H1 (cell line): ENCODE measurements around the gene UBC. TPM values are rescaled to one million over a fixed set of nuclear protein-coding genes. Genes with fewer than 3 reads are reported as not detected.
A peak's percentile ranks its signal among the peaks of the same experiment; 100 is the strongest.

Source experiments
- CTCF ChIA-PET: fragments of 300-600 bp; sonication (Branson Sonifier 250); formaldehyde crosslinking; loops from one replicate; lab custom pipeline; 2021; ENCODE audit not compliant: partially characterized antibody; lab: Charles Lee
- POLR2A ChIA-PET: fragments of 300-600 bp; sonication (Branson Sonifier 250); formaldehyde crosslinking; loops from one replicate; lab custom pipeline; 2021; ENCODE audit warnings: inconsistent platforms; ENCODE audit not compliant: partially characterized antibody; lab: Charles Lee
- DNase-seq, 2 experiments: peaks; one replicate each; pipeline versions ENCODE4 v3.0.0 to v3.0.0-alpha.2; 2010 to 2022; ENCODE audit warnings: low spot score in 2 of 2, low read depth in 1 of 2, mixed read lengths in 1 of 2
- FAIRE-seq: peaks from 2 replicates; lab custom pipeline; 2011; peaks lifted over from hg19 to GRCh38; lab: Jason Lieb, UNC
- H2AFZ ChIP-seq: 2 replicates; pipeline ENCODE4 v1.8.1; 2012; ENCODE audit warnings: low read length, inconsistent platforms
- H2AK5ac ChIP-seq: 2 replicates; pipeline ENCODE4 v1.6.1; 2013; ENCODE audit warnings: low read depth, low read length
- H2BK120ac ChIP-seq: replicated peaks from 2 replicates; pipeline ENCODE3; 2013; ENCODE audit warnings: low read depth, low read length, inconsistent platforms
- H2BK12ac ChIP-seq: 2 replicates; pipeline ENCODE4 v1.6.1; 2013; ENCODE audit warnings: low read depth, low read length
- H2BK15ac ChIP-seq: 2 replicates; pipeline ENCODE4 v1.6.1; 2013; ENCODE audit warnings: low read length
- H2BK20ac ChIP-seq: 2 replicates; pipeline ENCODE4 v1.6.1; 2013; ENCODE audit warnings: low read length
- H2BK5ac ChIP-seq: 2 replicates; pipeline ENCODE4 v1.6.1; 2013; ENCODE audit warnings: low read depth, low read length
- H3K14ac ChIP-seq: 2 replicates; pipeline ENCODE4 v1.6.1; 2013; ENCODE audit warnings: inconsistent platforms; ENCODE audit not compliant: insufficient read length
- H3K18ac ChIP-seq: 2 replicates; pipeline ENCODE4 v1.6.1; 2013; ENCODE audit warnings: low read length; ENCODE audit errors: extremely low read depth
- H3K23ac ChIP-seq: 2 replicates; pipeline ENCODE4 v1.6.1; 2013; ENCODE audit warnings: inconsistent platforms; ENCODE audit not compliant: insufficient read length
- H3K23me2 ChIP-seq: 2 replicates; pipeline ENCODE4 v1.6.1; 2013; ENCODE audit warnings: low read depth, low read length
- H3K27ac ChIP-seq: 2 replicates; pipeline ENCODE4 v1.6.1; 2011; ENCODE audit warnings: low read depth, low read length, inconsistent platforms
- H3K27me3 ChIP-seq, 4 experiments: replicated peaks in 1 of 4; 1 replicate in 1 of 4; 2 replicates in 3 of 4; pipeline versions ENCODE4 v1.6.1 to v1.8.1; 2011 to 2013; ENCODE audit warnings: low read length in 3 of 4, mild to moderate bottlenecking in 3 of 4, inconsistent platforms in 2 of 4, mixed read lengths in 2 of 4, moderate library complexity in 1 of 4; ENCODE audit not compliant: control insufficient read depth in 3 of 4, insufficient read depth in 3 of 4; ENCODE audit errors: extremely low read depth in 1 of 4
- H3K36me3 ChIP-seq, 4 experiments: 2 replicates each; pipeline versions ENCODE4 v1.6.1 to v1.8.1; 2011 to 2013; ENCODE audit warnings: mild to moderate bottlenecking in 4 of 4, low read length in 3 of 4, moderate library complexity in 2 of 4, control low read depth in 1 of 4, inconsistent platforms in 1 of 4; ENCODE audit not compliant: insufficient read depth in 4 of 4, control insufficient read depth in 2 of 4
- H3K4ac ChIP-seq: replicated peaks from 2 replicates; pipeline ENCODE3; 2013; ENCODE audit warnings: low read length, low read depth, mixed read lengths, inconsistent platforms; ENCODE audit not compliant: insufficient read length
- H3K4me1 ChIP-seq, 4 experiments: replicated peaks in 1 of 4; 1 replicate in 1 of 4; 2 replicates in 3 of 4; pipeline versions ENCODE4 v1.6.1 to v1.8.1; 2011 to 2013; ENCODE audit warnings: low read length in 3 of 4, inconsistent platforms in 2 of 4, mixed read lengths in 1 of 4; ENCODE audit not compliant: insufficient read depth in 4 of 4, control insufficient read depth in 3 of 4
- H3K4me2 ChIP-seq, 2 experiments: 2 replicates each; pipeline versions ENCODE4 v1.6.1 to v1.8.1; 2011 to 2013; ENCODE audit warnings: low read depth in 2 of 2, low read length in 2 of 2, control low read depth in 1 of 2, inconsistent platforms in 1 of 2, mild to moderate bottlenecking in 1 of 2; ENCODE audit not compliant: insufficient read depth in 1 of 2
- H3K4me3 ChIP-seq, 4 experiments: fragments of 200-600, 300-600 bp in 1 of 4; sonication (generic), shearing (Covaris generic), sonication (Bioruptor Twin) in 1 of 4; 2 replicates each; pipeline versions ENCODE4 v1.5.1 to v1.8.1; 2011 to 2016; ENCODE audit warnings: low read length in 4 of 4, low read depth in 3 of 4, control low read depth in 2 of 4, inconsistent platforms in 2 of 4, mild to moderate bottlenecking in 2 of 4, mixed read lengths in 1 of 4, moderate library complexity in 1 of 4; ENCODE audit not compliant: insufficient read depth in 2 of 4; ENCODE audit errors: extremely low read depth in 1 of 4
- H3K56ac ChIP-seq: replicated peaks from 2 replicates; pipeline ENCODE3; 2013; ENCODE audit warnings: low read depth, mild to moderate bottlenecking, mixed read lengths, low read length, inconsistent platforms; ENCODE audit not compliant: insufficient read length
- H3K79me1 ChIP-seq: 2 replicates; pipeline ENCODE4 v1.6.1; 2013; ENCODE audit warnings: low read depth, low read length, control low read depth
- H3K79me2 ChIP-seq, 2 experiments: 2 replicates each; pipeline versions ENCODE4 v1.6.1 to v1.8.1; 2012 to 2013; ENCODE audit warnings: low read length in 2 of 2, mild to moderate bottlenecking in 2 of 2, inconsistent platforms in 1 of 2; ENCODE audit not compliant: insufficient read depth in 2 of 2, control insufficient read depth in 1 of 2
- H3K9ac ChIP-seq, 4 experiments: replicated peaks in 1 of 4; 1 replicate in 1 of 4; 2 replicates in 3 of 4; pipeline versions ENCODE4 v1.6.1 to v1.8.1; 2011 to 2013; ENCODE audit warnings: low read depth in 3 of 4, low read length in 3 of 4, control low read depth in 2 of 4, mild to moderate bottlenecking in 2 of 4, moderate library complexity in 2 of 4, inconsistent platforms in 1 of 4; ENCODE audit errors: extremely low read depth in 1 of 4
- H3K9me3 ChIP-seq, 2 experiments: 2 replicates each; pipeline versions ENCODE4 v1.6.1 to v1.8.1; 2012 to 2013; ENCODE audit warnings: mild to moderate bottlenecking in 2 of 2, moderate library complexity in 2 of 2, control low read depth in 1 of 2, inconsistent platforms in 1 of 2, low read depth in 1 of 2, low read length in 1 of 2, mixed read lengths in 1 of 2; ENCODE audit not compliant: insufficient read depth in 2 of 2
- H4K20me1 ChIP-seq, 2 experiments: replicated peaks in 1 of 2; 2 replicates each; pipeline versions ENCODE3 to v1.8.1; 2011 to 2013; ENCODE audit warnings: inconsistent platforms in 2 of 2, low read length in 2 of 2, mild to moderate bottlenecking in 1 of 2; ENCODE audit not compliant: insufficient read depth in 2 of 2, control insufficient read depth in 1 of 2
- H4K5ac ChIP-seq: 2 replicates; pipeline ENCODE4 v1.6.1; 2013; ENCODE audit warnings: low read length, low read depth, mixed read lengths, inconsistent platforms; ENCODE audit not compliant: insufficient read length
- H4K8ac ChIP-seq: 2 replicates; pipeline ENCODE4 v1.8.0; 2013; ENCODE audit warnings: mild to moderate bottlenecking, moderate library complexity, low read length, inconsistent platforms; ENCODE audit not compliant: insufficient read depth; ENCODE audit errors: extremely low read depth
- H4K91ac ChIP-seq: replicated peaks from 2 replicates; pipeline ENCODE3; 2013; ENCODE audit warnings: low read length, mixed read lengths, inconsistent platforms; ENCODE audit not compliant: insufficient read length
- CBX8 ChIP-seq: fragments of 300-800, 300-1000 bp; sonication (generic); IDR thresholded peaks from 2 replicates; pipeline ENCODE4 v1.7.1; 2016; ENCODE audit warnings: low read depth, low read length, borderline replicate concordance
- CEBPB ChIP-seq: IDR thresholded peaks from 2 replicates; pipeline ENCODE4 v1.6.1; 2012; ENCODE audit warnings: low read depth, low read length
- CHD1 ChIP-seq: IDR thresholded peaks from 2 replicates; pipeline ENCODE4 v1.6.1; 2012; ENCODE audit warnings: low read depth, low read length, improper control_type of control experiment
- EGR1 ChIP-seq: IDR thresholded peaks from 2 replicates; pipeline ENCODE4 v1.6.1; 2011; ENCODE audit warnings: low read depth, low read length, borderline replicate concordance
- EP300 ChIP-seq, 2 experiments: IDR thresholded peaks; 1 replicate in 1 of 2; 2 replicates in 1 of 2; pipeline ENCODE4 v1.6.1; 2011 to 2012; ENCODE audit warnings: low read depth in 2 of 2, low read length in 2 of 2, mild to moderate bottlenecking in 2 of 2, borderline replicate concordance in 1 of 2, inconsistent platforms in 1 of 2, moderate library complexity in 1 of 2
- FOSL1 ChIP-seq: IDR thresholded peaks from 2 replicates; pipeline ENCODE4 v1.6.1; 2011; ENCODE audit warnings: mild to moderate bottlenecking, low read depth, low read length, moderate library complexity; ENCODE audit not compliant: insufficient read depth
- JUN ChIP-seq: IDR thresholded peaks from 2 replicates; pipeline ENCODE4 v1.6.1; 2011; ENCODE audit warnings: low read depth, mild to moderate bottlenecking, improper control_type of control experiment, low read length
- PHF8 ChIP-seq: fragments of 200-600 bp; sonication (generic); conservative IDR thresholded peaks from 2 replicates; pipeline ENCODE4 v1.7.1; 2012; ENCODE audit warnings: low read depth, mild to moderate bottlenecking, inconsistent platforms, low read length, moderate library complexity
- TAF7 ChIP-seq: optimal IDR thresholded peaks from 2 replicates; pipeline ENCODE3; 2011; ENCODE audit warnings: low read depth, mild to moderate bottlenecking, inconsistent platforms, low read length, moderate library complexity, borderline replicate concordance
- TBP ChIP-seq: IDR thresholded peaks from 2 replicates; pipeline ENCODE4 v1.6.1; 2011; ENCODE audit warnings: low read depth, low read length, improper control_type of control experiment
- WGBS, 2 experiments: shearing (Covaris generic) in 1 of 2; methylation state at CpG; one replicate each; pipeline versions ENCODE4 v1.1.6 to v1.1.7; 2013 to 2015; ENCODE audit warnings: low lambda C conversion rate in 2 of 2, mixed read lengths in 2 of 2, inconsistent platforms in 1 of 2, low coverage in 1 of 2, missing lambda C conversion rate in 1 of 2; ENCODE audit not compliant: insufficient replicate concordance in 2 of 2, insufficient coverage in 1 of 2, insufficient read length in 1 of 2; ENCODE audit errors: extremely low coverage in 1 of 2, missing lambda C conversion rate in 1 of 2; 5-methylcytosine and 5-hydroxymethylcytosine counted together
- polyA plus RNA-seq, 7 experiments: library from polyadenylated mRNA; depleted of rRNA in 3 of 7; stranded (reverse) in 5 of 7; unstranded in 2 of 7; fragments of >200 nt in 5 of 7; fragments of 200-250 nt in 2 of 7; gene quantifications; 1 replicate in 5 of 7; 2 replicates in 1 of 7; 4 replicates in 1 of 7; pipeline versions ENCODE4 v1.2.1 to v1.2.3, GENCODE V29; 2011 to 2013; ENCODE audit warnings: missing spikeins in 2 of 7, mixed read lengths in 2 of 7
- total RNA-seq: library from RNA; stranded (reverse); fragmentation: NEBNext Ultra II Directional; extraction: Animal tissue kit (Norgen Biotek cat#: 25700); gene quantifications from 2 replicates; pipeline ENCODE4 v1.2.1, GENCODE V29; 2021
- TF ChIP-seq, protein P1 (sequence below): IDR thresholded peaks from 2 replicates; pipeline ENCODE4 v1.6.1; 2011; ENCODE audit warnings: low read depth, mild to moderate bottlenecking, low read length; ENCODE audit not compliant: insufficient read depth

UBC gene
- total and polyA plus RNA-seq, 2 of the 8 experiments (the other 6 are each of a cell fraction or from before 2014, with no cell fraction given), result 559 to 749 TPM

DNA sequence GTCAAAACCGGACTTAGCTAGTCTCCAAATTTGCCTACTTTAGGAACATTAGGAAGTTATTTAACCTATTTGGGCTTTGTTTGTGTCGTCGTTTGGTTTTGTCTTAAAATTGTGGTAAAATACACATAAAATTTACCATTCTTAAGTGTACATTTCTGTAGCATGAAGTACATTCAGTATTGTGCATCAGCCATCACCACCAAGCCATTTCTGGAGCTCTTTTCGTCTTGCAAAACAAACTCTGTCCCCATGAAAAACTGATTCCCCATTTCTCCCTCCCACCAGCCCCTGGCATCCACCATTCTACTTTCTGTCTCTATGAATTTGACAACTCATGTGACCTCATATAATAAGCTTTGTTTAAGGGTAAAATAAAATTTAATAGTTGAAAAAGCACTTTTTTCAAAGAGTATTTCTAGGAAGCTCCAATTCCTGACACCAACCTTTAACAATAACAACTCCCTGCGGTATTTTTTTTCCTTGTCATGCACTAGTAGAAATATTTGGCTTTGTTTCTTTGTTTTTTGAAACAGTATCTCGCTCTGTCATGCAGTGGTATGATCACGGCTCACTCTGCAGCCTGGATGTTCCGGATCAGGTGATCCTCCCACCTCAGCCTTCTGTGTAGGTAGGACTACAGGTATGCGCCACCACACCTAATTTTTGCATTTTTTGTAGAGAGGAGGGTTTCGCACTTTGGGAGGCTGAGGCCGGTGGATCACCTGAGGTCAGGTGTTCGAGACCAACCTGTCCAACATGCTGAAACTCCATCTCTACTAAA, 3.6 kb upstream of the UBC start:
- Histone ChIP-seq H4K20me1 (peaks cover 9 to 10% of the 10 kb centered on the region in 2 experiments), H2BK15ac (peak overlapping the region; percentile 98; the same call in 1 of the 2 replicates), H2BK20ac (peak overlapping the region; percentile 88), H2BK120ac (peak overlapping the region; percentile 75), H2AK5ac (peak overlapping the region; percentile 68; the same call in 1 of the 2 replicates), H3K9ac (peak overlapping the region in 3 of 4 experiments; percentile 25 to 52 (median 35); a peak in 5 of 7 replicates), H3K4me2 (peak overlapping the region; percentile 75 to 80), H3K23me2 (peaks cover 15% of the 10 kb centered on the region), H3K9me3 (no peaks in the 10 kb centered on the region), H3K79me2 (peaks cover 8 to 14% of the 10 kb centered on the region in 2 experiments), H2BK12ac (peak overlapping the region; percentile 97), H3K27me3 (no peaks in the 10 kb centered on the region), H2BK5ac (peak overlapping the region; percentile 93), H3K36me3 (peaks cover 2 to 8% (median 6%) of the 10 kb centered on the region in 4 experiments; a peak in 6 of 8 replicates), H3K79me1 (no peaks in the 10 kb centered on the region), H3K4me1 (peaks cover 8 to 34% (median 24%) of the 10 kb centered on the region in 4 experiments), H3K4ac (peak overlapping the region; percentile 61), H3K14ac (no peak overlapping the region), H3K23ac (no peak overlapping the region), H3K18ac (peak overlapping the region; percentile 33), H3K4me3 (peak overlapping the region; percentile 19 to 99 (median 36); a peak in 5 of 8 replicates), H4K8ac (no peak overlapping the region), H4K91ac (peak overlapping the region; percentile 81), H4K5ac (peak overlapping the region; percentile 79), H2AFZ (no peak overlapping the region), H3K56ac (no peak overlapping the region), H3K27ac (peak overlapping the region; percentile 92)
- 70% methylated on average over 12 of the region's 12 CpGs; no CpG with 5 or more reads in 1 of the 2 experiments for WGBS, 2 experiments
- DNase-seq (no peak), FAIRE-seq (no peak)
- ChIA-PET POLR2A (interaction anchor here (0.6 to 11.9 kb wide), 10 partner anchors 8 to 429 kb away, joined by 3 to 250 read pairs (median 5); no protein-coding TSS in a partner anchor), CTCF (interaction anchor here (1.6 to 8.5 kb wide), 5 partner anchors 11 to 152 kb away, joined by 3 to 86 read pairs (median 5); no protein-coding TSS in a partner anchor)
- TF ChIP-seq, protein P1, sequence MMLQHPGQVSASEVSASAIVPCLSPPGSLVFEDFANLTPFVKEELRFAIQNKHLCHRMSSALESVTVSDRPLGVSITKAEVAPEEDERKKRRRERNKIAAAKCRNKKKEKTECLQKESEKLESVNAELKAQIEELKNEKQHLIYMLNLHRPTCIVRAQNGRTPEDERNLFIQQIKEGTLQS, result no peak
- TF ChIP-seq FOSL1 (no peak), CHD1 (no peak), TBP (no peak), EGR1 (no peak), CBX8 (no peak), PHF8 (no peak), JUN (no peak), EP300 (IDR thresholded peaks at IDR 0.05; ENCODE audit: borderline replicate concordance in 1 of 2, low read depth in 2 of 2, low read length in 2 of 2) (no peak), CEBPB (no peak), TAF7 (no peak)
